Fibroblast of lung (primary cell): ENCODE measurements around the gene MLPH.

Source experiments
- EZH2 ChIP-seq: IDR thresholded peaks from 2 replicates; pipeline ENCODE4 v1.5.1; 2012; ENCODE audit warnings: low read length, control low read depth, mild to moderate bottlenecking; ENCODE audit errors: missing control alignments
- TF ChIP-seq, protein P1 (sequence below), 2 donors: IDR thresholded peaks in 1 of 2; conservative IDR thresholded peaks in 1 of 2; 1 replicate in 1 of 2; 2 replicates in 1 of 2; pipeline ENCODE4 v1.5.1; 2011 to 2012; ENCODE audit warnings: low read length in 2 of 2, control low read depth in 1 of 2, inconsistent platforms in 1 of 2, low read depth in 1 of 2, mild to moderate bottlenecking in 1 of 2

DNA sequence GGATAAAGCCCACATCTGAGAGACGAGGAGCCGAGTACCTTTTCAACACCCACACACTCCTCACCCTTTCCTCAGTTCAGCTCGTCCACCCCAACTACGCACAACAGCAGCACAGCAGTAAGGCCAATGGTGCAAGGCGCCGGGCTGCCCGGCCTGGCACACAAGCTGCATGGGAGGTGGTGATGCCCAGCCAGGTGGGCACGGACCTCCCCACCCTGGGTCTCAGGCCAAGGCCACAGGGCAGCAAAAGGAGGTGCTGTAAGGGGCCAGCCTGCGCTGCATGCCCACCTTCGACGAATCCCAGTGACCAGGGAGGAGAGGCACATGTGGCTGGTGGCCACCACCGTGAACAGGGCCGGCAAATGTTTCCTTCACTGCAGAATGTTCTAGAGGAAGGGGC lies 36.5 kb upstream of the MLPH start:
- TF ChIP-seq, protein P1, sequence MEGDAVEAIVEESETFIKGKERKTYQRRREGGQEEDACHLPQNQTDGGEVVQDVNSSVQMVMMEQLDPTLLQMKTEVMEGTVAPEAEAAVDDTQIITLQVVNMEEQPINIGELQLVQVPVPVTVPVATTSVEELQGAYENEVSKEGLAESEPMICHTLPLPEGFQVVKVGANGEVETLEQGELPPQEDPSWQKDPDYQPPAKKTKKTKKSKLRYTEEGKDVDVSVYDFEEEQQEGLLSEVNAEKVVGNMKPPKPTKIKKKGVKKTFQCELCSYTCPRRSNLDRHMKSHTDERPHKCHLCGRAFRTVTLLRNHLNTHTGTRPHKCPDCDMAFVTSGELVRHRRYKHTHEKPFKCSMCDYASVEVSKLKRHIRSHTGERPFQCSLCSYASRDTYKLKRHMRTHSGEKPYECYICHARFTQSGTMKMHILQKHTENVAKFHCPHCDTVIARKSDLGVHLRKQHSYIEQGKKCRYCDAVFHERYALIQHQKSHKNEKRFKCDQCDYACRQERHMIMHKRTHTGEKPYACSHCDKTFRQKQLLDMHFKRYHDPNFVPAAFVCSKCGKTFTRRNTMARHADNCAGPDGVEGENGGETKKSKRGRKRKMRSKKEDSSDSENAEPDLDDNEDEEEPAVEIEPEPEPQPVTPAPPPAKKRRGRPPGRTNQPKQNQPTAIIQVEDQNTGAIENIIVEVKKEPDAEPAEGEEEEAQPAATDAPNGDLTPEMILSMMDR (conservative IDR thresholded peaks at IDR 0.05 in 1 of 2, IDR thresholded peaks at IDR 0.05 in 1 of 2; ENCODE audit: low read depth in 1 of 2, low read length in 2 of 2), result no peak
- no peak for TF ChIP-seq EZH2
